Measurements from ENCODE around the gene ITM2A. TPM values are rescaled to one million over a fixed set of nuclear protein-coding genes. Genes with fewer than 3 reads are reported as not detected.

ITM2A gene
- polyA plus RNA-seq (2013, experiment 1 of 2; ENCODE audit: insufficient read length) = 2.1 TPM
- 18.2 TPM for polyA plus RNA-seq (2013, experiment 2 of 2; ENCODE audit: insufficient read length)

DNA sequence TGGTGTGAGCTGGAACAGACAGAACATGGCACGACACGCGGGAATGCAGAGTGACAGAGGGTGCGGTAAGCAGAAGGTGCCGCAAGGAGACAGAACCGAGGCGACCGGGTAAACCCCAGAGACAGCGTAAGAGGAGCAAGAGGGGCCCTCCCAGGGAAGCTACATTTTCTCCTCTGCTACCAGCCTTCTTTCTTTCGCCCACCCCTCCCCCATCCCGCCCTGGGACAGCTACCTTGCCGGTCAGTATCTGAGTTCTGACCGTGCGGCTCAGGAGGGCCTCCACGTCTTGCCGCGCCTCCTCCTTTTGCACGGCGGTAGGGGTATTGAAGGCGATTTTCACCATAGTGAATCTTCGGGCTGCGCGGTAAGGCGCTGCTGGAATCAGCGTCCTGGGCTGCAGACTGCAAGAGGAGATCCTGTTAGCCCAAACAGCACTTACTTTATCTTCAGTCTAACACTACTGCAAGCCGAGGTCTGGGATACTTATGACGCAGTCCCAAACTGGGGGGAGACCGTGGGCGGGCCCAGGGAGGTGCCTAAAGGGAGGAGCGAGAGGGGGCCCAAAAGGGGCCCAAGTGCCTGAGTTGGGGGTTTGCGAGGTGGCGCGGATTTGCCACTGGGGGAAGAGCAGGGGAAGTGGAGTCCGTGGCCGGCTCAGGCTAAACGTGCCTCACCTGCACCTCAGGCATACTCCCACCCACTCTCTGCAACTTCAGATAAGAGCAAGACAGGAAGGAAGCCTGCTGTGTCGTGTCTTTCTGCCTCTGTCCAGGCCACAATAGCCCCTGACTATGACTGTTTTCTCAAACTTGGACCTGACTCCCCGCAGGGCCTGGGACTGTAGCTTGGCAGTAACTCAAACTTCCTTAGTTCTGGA lies at the start of gene ITM2A:
Gene ITM2A (minus strand): TSS at position 462 of the 877 bp plus-strand sequence. CDS start 119 bp downstream, at position 343.
- peak; percentile 2 for DNase-seq

DNA sequence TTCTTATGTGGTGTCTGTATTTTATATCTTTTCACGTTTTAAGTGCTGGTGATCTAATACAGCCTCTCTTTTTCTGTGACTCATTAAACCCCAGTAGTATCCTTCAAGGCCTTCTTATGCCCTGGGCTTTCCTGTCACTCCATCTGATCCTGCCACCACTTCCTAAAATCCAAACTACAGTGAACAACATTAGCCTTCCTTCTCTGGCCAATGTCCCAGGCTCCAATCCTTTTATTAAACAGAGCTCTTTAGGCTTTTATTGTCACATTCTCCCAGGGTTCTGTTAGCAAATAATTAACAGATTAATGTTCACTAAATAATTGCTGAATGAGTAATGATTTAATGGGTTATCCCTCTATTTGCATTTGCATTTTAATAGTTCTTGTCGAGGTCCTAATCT lies 47.9 kb upstream of the ITM2A start:
- no peak for DNase-seq

DNA sequence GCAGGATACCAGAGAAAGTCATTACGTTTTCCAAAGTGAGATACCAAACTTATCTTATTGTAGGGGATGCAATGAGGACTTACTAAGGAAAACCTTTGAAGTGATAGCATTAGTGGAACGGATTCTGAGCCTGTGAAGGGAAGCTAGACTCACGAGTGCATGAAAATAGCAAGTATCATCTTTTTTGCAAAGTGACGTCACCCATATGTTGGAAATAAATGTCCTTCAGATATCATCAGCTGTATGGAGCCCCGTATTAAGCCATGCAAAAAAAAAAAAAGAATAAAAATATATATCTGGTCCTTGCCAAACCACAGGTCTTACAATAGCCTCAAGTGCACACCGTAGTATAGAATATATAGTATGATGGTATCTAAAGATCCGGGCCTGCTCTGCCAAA lies 46.8 kb upstream of the ITM2A start:
- DNase-seq = no peak

- peak; percentile 3 for DNase-seq
Measured at GRCh38 chrX:79412972-79413371, 45.8 kb upstream of the ITM2A start.

- no peak for DNase-seq
Measured at GRCh38 chrX:79412166-79412565, 45.0 kb upstream of the ITM2A start.

DNA sequence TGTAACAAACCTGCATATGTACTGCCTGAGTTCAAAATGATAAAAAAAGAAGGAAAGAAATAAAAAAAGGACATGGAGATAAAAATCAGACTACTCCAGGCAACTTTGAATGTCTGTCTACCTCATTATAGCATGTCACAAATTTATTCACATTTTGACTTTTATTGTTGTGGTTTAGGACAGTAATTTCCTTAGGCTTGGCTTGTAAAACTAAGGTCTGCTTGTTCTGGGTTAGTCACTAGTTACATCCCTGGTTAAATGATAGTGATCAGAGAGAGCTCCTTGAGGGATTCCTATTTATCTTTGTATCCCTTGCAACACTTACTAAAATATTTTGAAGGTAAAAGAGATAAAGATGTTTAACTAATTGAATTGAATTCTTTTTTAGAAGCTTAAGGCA lies 42.5 kb upstream of the ITM2A start:
- DNase-seq = no peak

DNA sequence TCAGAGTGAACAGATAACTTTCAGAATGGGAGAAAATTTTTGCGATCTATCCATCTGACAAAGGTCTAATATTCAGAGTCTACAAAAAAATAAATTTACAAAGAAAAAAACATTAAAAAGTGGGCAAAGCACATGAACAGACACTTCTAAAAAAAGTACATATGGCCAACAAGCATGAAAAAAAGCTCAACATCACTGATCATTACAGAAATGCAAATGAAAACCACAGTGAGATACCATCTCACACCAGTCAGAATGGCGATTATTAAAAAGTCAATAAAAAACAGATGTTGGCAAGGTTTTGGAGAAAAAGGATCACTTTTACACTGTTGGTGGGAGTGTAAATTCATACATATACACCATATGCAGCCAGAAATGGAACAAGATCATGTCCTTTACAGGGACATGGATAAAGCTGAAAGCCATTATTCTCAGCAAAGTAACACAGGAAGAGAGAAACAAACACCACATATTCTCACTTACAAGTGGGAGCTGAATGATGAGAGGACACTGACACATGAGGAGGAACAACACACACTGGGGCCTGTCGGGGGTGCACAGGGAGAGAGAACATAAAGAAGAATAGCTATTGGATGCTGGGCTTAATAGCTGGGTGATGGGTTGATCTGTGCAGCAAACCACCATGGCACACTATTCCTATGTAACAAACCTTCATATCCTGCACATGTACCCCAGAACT lies 41.6 kb upstream of the ITM2A start:
- no peak for DNase-seq

DNA sequence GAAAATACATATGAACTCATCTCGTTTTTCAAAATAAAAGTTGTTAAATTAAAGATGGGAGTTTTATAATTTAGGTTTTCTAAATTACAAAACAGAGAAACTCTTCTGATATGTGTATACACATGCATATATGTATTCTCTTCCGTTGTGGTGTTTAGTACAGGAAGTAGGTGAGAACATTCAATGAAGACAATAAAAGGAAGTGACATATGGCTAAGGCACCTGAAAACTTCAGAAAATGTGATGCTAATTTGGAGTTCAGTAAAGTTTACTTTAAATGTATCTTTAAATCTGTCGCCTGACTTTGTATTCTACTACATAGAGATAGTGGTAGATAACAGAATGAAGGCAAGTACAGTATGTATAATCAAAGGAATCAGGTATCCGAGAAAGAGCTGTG lies 33.5 kb upstream of the ITM2A start:
- no peak for DNase-seq

GRCh38 chrX:79375340-79375739 lies 8.2 kb upstream of the ITM2A start:
- DNase-seq = no peak

GRCh38 chrX:79371640-79372039 lies 4.5 kb upstream of the ITM2A start:
- DNase-seq = no peak

DNA sequence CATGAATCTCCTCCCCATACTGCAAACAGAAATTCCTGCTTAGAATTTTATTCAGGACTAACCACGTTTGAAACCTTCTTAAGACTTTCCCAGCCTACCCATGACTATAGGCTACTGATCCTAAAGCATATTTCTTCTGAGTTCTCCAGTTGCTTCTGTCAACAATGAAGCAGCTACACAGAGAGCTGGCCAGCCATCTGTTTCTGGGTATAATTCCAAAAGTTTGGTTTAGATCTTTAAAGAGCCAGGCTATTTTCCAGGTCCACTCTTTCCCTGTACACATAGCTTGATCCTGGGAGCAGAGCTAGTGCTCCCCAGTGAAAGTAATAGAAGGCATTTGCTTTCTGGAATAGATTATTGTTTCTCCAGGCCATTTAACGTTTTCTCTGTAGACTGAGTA lies 4.0 kb upstream of the ITM2A start:
- no peak for DNase-seq

DNA sequence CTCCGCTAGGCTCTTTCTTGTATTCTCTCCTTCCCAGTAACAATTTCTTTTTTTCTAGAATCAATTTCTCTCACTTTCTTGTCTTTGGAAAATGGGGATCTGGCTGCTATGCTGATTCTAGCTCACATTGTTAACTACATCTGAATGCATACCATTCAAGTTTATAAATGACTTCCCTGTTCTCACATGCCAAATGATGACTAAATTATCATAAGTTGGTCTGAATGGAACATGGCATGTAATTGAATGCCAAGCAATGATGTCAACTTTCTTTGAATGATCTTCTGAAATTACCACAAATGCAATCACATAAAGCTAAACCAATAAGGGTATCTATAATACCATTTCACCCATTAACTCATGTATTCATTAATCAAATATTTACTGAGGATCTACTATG lies 2.7 kb upstream of the ITM2A start:
- DNase-seq = no peak

DNA sequence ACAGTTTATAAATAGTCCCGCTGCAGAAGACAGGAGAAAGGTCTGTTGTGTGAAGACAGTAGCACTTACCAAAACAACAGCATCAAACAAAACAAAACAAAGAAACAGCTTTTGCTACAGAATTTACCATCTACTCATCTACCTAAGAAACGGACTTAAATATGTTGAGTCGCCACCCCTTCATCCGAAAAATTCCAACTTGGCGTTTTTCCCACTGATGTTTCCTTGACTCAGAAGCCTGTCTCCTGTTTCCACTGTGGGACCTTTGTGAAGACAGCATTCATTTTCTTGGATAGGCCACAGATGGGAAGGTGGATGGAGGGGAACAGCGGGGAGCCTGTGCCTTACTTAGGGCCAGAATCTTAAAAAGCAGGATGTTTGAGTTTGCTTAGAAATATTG lies 1.3 kb upstream of the ITM2A start:
- DNase-seq = peak; percentile 6

DNA sequence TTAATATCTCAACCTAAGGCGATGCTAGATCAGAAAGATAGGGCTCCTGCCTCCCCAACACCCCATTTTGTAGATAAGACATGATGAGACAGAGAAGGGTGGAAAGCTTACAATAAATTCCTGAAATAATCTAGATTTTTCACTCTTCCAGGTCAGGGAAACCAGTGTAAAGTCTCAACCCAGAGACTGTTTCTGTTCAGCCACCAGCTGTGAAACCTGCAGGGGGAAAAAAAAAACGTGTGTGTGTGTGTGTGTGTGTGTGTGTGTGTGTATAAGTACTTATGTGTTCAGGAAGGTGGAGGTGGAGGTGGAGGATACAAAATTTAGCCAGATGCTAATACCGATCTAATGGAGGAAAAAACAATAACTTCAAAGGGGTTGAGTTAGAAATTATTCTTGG lies 773 bp upstream of the ITM2A start:
- no peak for DNase-seq

GRCh38 chrX:79366556-79366872 lies 620 bp downstream of the ITM2A start:
- no peak for DNase-seq

- no peak for DNase-seq
Measured at GRCh38 chrX:79365591-79365990, 1.5 kb downstream of the ITM2A start.

GRCh38 chrX:79364306-79364705 lies 2.8 kb downstream of the ITM2A start:
- no peak for DNase-seq

DNA sequence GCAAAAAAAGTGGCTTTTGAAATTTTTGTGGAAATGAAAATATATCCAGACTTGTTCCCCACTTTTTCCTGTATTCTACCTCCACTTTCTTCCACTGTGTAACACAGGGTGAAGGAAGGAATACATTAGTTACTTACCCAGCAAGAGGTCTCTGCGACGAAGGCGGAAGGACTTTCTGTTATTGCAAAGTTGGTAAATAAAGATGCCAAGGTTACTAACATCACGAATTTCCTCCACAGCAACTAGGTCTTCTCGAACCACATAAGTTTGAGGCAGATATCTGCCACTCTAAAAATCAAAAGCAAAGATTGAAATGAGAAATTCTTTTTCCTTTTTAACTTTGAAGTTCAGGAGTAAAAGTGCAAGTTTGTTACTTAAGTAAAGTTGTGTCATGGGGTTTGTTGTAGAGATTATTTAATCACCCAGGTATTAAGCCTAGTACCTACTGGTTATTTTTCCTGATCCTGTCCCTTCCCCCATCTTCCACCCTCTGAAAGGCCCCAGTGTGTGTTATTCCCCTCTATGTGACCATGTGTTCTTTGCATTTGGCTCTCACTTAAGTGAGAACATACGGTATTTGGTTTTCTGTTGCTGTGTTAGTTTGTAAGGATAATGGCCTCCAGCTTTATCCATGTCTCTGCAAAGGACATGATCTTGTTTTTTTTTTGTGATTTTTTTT lies 5.8 kb downstream of the ITM2A start:
- DNase-seq = no peak

DNA sequence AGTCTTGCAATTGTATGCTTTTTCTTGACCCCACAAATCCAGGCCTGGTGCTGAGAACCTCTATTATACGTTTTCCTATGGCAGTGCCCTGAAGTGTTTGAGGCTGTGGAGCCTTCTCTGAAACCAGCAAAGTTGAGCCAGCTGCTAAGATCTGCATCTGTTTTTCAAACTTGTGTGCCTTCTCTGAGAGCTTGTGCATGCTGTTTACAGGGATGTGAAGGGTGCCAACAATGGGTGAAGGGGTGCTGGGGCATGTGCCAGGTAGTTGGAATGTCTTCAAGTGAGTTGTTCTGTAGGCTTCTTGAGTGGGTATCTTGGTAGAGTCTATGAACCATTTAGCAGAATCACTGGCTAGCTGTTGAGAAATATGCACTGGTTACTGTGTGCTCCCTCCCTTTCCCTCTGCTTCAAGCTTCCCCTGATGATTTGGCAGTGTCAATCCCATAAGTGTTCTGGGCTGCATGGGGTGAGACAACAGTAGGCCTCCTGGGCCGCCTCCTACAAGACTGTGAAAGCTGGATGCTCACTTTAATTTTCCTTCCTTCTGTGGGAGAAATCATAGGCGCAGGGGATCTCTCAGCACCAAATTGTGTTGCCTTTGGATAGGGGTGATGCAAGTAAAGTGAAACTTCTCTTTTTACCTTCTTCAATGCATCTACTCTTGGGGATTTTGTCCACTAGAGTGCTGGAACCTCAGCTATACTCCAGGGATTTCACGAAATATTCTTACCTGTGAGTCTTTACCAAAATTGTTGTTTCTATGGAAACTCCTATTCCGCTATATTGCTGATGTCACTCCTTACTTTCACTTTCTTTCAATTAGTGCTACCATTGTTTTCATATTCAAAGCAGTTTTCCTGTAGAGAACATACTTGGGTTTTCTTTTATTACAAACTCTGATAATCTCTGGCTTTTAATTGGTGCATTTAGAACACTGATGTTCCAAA lies 30.0 kb downstream of the ITM2A start:
- DNase-seq = no peak

DNA sequence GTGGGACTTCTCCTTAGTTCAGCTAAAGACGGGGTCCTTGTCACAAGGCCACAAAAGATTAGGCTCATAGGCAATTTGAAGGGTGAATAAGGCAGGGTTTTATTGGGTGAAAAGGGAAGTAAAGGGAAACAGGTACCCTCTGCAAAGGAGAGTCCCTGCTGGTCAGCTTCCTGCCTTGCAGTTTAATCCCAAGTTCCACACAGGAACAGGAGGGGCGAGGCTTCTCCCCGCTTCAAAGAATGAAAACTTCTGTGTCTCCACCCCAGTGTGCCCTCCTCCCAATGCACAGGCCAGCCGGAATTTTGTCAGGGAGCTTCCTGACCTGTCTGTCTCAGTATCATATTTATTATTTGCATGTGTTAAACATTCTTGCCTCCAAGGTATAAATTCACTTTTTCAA lies 37.1 kb downstream of the ITM2A start:
- DNase-seq = no peak

GRCh38 chrX:79325263-79325958 lies 41.7 kb downstream of the ITM2A start:
- DNase-seq = no peak
